RWPE1 (cell line): ENCODE data around the gene NOX5.

Experiments used
- CTCF ChIA-PET: fragments of 350-600 bp; sonication (Branson Sonifier 250); formaldehyde crosslinking; extraction: SDS; loops from one replicate; lab custom pipeline; 2021; lab: Yijun Ruan, JAX
- POLR2A ChIA-PET: fragments of 400-600 bp; formaldehyde crosslinking; extraction: SDS; loops from one replicate; lab custom pipeline; 2020; ENCODE audit warnings: antibody characterized with exemption; ENCODE audit not compliant: low non-redundant PET; lab: Yijun Ruan, JAX
- DNase-seq: peaks from one replicate; pipeline ENCODE4 v3.0.0; 2012; ENCODE audit warnings: low spot score
- H3K27ac ChIP-seq: fragments of 450-650 bp; 2 replicates; pipeline ENCODE4 v1.5.1; 2017
- TF ChIP-seq, protein P1 (sequence below): fragments of 450-650 bp; conservative IDR thresholded peaks from 2 replicates; pipeline ENCODE4 v1.5.1; 2017; ENCODE audit warnings: low read depth, mild to moderate bottlenecking

Gene NOX5

DNA sequence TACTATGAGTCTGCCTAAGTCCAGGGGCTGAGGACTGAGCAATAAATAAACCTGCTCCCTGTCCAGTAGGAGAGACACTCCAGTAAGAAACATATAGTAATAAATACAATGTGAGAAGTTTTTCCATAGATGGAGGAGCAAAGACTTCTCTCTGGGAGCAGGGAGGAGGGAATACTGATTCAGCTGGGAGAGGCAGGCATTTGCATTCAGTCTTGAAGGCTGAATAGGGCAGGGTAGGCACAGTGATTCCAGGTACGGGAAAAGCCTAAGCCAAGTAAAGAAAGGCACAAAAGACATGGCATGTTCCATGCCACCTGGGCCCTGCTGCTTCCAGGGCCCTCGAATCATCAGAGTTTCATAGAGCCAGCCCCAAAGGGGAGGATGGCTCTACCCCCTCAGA, 86.3 kb downstream of the NOX5 start:
- ChIA-PET POLR2A (no interaction called here), CTCF (interaction anchor here (0.7 kb wide), 2 partner anchors 13 to 141 kb away, joined by 3 to 6 read pairs; no protein-coding TSS in a partner anchor)
- DNase-seq = no peak
- TF ChIP-seq, protein P1, sequence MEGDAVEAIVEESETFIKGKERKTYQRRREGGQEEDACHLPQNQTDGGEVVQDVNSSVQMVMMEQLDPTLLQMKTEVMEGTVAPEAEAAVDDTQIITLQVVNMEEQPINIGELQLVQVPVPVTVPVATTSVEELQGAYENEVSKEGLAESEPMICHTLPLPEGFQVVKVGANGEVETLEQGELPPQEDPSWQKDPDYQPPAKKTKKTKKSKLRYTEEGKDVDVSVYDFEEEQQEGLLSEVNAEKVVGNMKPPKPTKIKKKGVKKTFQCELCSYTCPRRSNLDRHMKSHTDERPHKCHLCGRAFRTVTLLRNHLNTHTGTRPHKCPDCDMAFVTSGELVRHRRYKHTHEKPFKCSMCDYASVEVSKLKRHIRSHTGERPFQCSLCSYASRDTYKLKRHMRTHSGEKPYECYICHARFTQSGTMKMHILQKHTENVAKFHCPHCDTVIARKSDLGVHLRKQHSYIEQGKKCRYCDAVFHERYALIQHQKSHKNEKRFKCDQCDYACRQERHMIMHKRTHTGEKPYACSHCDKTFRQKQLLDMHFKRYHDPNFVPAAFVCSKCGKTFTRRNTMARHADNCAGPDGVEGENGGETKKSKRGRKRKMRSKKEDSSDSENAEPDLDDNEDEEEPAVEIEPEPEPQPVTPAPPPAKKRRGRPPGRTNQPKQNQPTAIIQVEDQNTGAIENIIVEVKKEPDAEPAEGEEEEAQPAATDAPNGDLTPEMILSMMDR = no peak
- H3K27ac ChIP-seq = no peak overlapping the region

DNA sequence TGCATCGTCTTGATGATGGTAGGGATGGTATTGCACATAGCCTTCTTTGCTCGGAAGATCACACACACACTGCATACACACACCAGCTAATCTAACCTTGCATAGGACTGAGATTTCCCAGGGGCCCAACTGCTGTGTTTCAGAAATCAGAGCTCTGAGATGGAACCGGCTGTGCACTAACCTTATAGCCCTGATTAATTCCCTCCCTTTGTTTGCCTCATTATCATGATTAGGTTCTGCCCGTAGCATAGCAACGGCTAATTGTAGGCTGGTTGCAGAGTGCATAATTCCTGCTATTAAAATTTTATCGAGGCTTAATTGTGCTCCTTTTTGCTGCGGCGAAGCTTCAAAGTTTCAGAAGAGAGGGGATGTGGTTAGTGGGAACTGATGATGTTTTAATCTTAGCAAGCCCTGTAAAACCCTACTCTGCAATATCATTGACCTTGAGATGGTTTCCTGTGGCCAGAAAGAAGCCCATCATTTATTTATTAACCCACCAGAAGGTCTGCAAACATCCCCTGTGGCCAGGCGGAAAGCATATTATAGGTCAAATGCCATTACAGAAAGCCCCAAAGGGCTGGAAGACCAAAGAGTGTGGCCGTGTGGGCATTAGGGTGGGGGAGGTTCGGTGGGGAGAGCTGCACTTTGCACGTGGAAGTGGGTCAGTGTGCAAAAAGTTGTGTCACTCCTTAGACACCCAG, 89.7 kb downstream of the NOX5 start:
- no peak overlapping the region for H3K27ac ChIP-seq
- DNase-seq = no peak
- TF ChIP-seq, protein P1 = no peak
- CTCF ChIA-PET = no interaction called here
- POLR2A ChIA-PET = no interaction called here

- POLR2A ChIA-PET = no interaction called here
- TF ChIP-seq, protein P1 = no peak
- no peak overlapping the region for H3K27ac ChIP-seq
- DNase-seq = no peak
- CTCF ChIA-PET = no interaction called here
Measured at GRCh38 chr15:69105451-69105985, 91.0 kb downstream of the NOX5 start.

GRCh38 chr15:69107025-69107620, 92.6 kb downstream of the NOX5 start:
- no peak overlapping the region for H3K27ac ChIP-seq
- CTCF ChIA-PET = interaction anchor here (0.8 kb wide), 1 partner anchor 15 kb away, joined by 4 read pairs; no protein-coding TSS in a partner anchor
- POLR2A ChIA-PET = no interaction called here
- TF ChIP-seq, protein P1 = no peak
- no peak for DNase-seq
